Liver (tissue), 9 donors: ENCODE measurements around the gene EBF4. TPM values are rescaled to one million over a fixed set of nuclear protein-coding genes. Genes with fewer than 3 reads are reported as not detected.

ENCODE experiments used
- DNase-seq: peaks from one replicate; pipeline ENCODE4 v3.0.0-alpha.2; 2017; ENCODE audit warnings: low spot score
- H3K27ac ChIP-seq, 2 donors: one replicate each; pipeline ENCODE4 v1.7.0; 2013; ENCODE audit warnings: inconsistent platforms in 2 of 2, low read length in 2 of 2, control low read depth in 1 of 2, low read depth in 1 of 2, mild to moderate bottlenecking in 1 of 2
- H3K27me3 ChIP-seq, 4 donors: one replicate each; pipeline versions ENCODE4 v1.6.1 to v1.7.0; 2013; ENCODE audit warnings: low read length in 3 of 4, inconsistent platforms in 1 of 4, mild to moderate bottlenecking in 1 of 4, moderate library complexity in 1 of 4; ENCODE audit not compliant: control insufficient read depth in 4 of 4, insufficient read depth in 4 of 4
- H3K36me3 ChIP-seq, 4 donors: one replicate each; pipeline versions ENCODE4 v1.6.1 to v1.7.0; 2013; ENCODE audit warnings: low read length in 3 of 4, mild to moderate bottlenecking in 3 of 4, low read depth in 1 of 4, moderate library complexity in 1 of 4; ENCODE audit not compliant: control insufficient read depth in 4 of 4, insufficient read depth in 3 of 4
- H3K4me1 ChIP-seq, 4 donors: one replicate each; pipeline versions ENCODE4 v1.6.1 to v1.7.0; 2013; ENCODE audit warnings: low read length in 3 of 4, mild to moderate bottlenecking in 3 of 4, moderate library complexity in 1 of 4; ENCODE audit not compliant: control insufficient read depth in 4 of 4, insufficient read depth in 4 of 4
- H3K4me3 ChIP-seq, 3 donors: one replicate each; pipeline versions ENCODE4 v1.6.1 to v1.7.0; 2013; ENCODE audit warnings: low read length in 3 of 3, control low read depth in 1 of 3, low read depth in 1 of 3, mild to moderate bottlenecking in 1 of 3
- H3K9ac ChIP-seq, 2 donors: one replicate each; pipeline ENCODE4 v1.7.0; 2013; ENCODE audit warnings: low read length in 2 of 2, mild to moderate bottlenecking in 2 of 2, moderate library complexity in 2 of 2, control low read depth in 1 of 2, low read depth in 1 of 2
- H3K9me3 ChIP-seq, 4 donors: one replicate each; pipeline versions ENCODE4 v1.6.1 to v1.7.0; 2013; ENCODE audit warnings: low read length in 3 of 4; ENCODE audit not compliant: control insufficient read depth in 4 of 4
- EGR1 ChIP-seq, 2 donors: IDR thresholded peaks; 2 replicates each; pipeline ENCODE4 v1.6.1; 2016 to 2018; ENCODE audit warnings: antibody characterized with exemption in 2 of 2, low read depth in 2 of 2
- FOXA1 ChIP-seq: IDR thresholded peaks from 2 replicates; pipeline ENCODE4 v1.6.1; 2016; ENCODE audit warnings: antibody characterized with exemption
- FOXA2 ChIP-seq: IDR thresholded peaks from 2 replicates; pipeline ENCODE4 v1.6.1; 2016; ENCODE audit warnings: antibody characterized with exemption
- GABPA ChIP-seq, 2 donors: IDR thresholded peaks in 1 of 2; conservative IDR thresholded peaks in 1 of 2; 2 replicates each; pipeline ENCODE4 v1.6.1; 2016; ENCODE audit warnings: antibody characterized with exemption in 2 of 2, mild to moderate bottlenecking in 1 of 2, moderate library complexity in 1 of 2
- HNF4G ChIP-seq: IDR thresholded peaks from 2 replicates; pipeline ENCODE4 v1.6.1; 2016; ENCODE audit warnings: antibody characterized with exemption
- NR2F2 ChIP-seq: IDR thresholded peaks from 2 replicates; pipeline ENCODE4 v1.6.1; 2016; ENCODE audit warnings: antibody characterized with exemption
- RAD21 ChIP-seq, 2 donors: IDR thresholded peaks; 2 replicates each; pipeline ENCODE4 v1.6.1; 2016; ENCODE audit warnings: antibody characterized with exemption in 2 of 2, mild to moderate bottlenecking in 2 of 2
- RXRA ChIP-seq, 2 donors: IDR thresholded peaks; 2 replicates each; pipeline ENCODE4 v1.6.1; 2017 to 2018; ENCODE audit warnings: antibody characterized with exemption in 2 of 2, mild to moderate bottlenecking in 1 of 2
- SP1 ChIP-seq: IDR thresholded peaks from 2 replicates; pipeline ENCODE4 v1.6.1; 2018; ENCODE audit warnings: antibody characterized with exemption, mild to moderate bottlenecking
- TAF1 ChIP-seq: conservative IDR thresholded peaks from 2 replicates; pipeline ENCODE4 v1.6.1; 2016; ENCODE audit warnings: antibody characterized with exemption, mild to moderate bottlenecking
- WGBS: extraction: QIAGEN DNeasy Blood & Tissue Kit; methylation state at CpG from one replicate; pipeline ENCODE4 v1.1.7; 2013; 5-methylcytosine and 5-hydroxymethylcytosine counted together
- polyA plus RNA-seq, 2 donors: library from polyadenylated mRNA; stranded (reverse) in 1 of 2; unstranded in 1 of 2; fragments of 200-250 nt in 1 of 2; fragments of >200 nt in 1 of 2; fragmentation: Nextera tagmentation in 1 of 2; extraction: Ambion mirVana in 1 of 2; gene quantifications; one replicate each; pipeline versions ENCODE4 v1.2.1 to v1.2.3, GENCODE V29; 2013 to 2015
- total RNA-seq, 2 donors: library from RNA; depleted of rRNA; stranded (reverse); fragments of >200 nt; gene quantifications; one replicate each; pipeline ENCODE4 v1.2.3, GENCODE V29; 2014
- TF ChIP-seq, protein P1 (sequence below): IDR thresholded peaks from 2 replicates; pipeline ENCODE4 v1.6.1; 2016; ENCODE audit warnings: antibody characterized with exemption
- TF ChIP-seq, protein P2 (sequence below): fragments of 150-350 bp; IDR thresholded peaks from 2 replicates; pipeline ENCODE4 v1.5.1; 2017; ENCODE audit warnings: improper control_type of control experiment, low read depth, low read length; ENCODE audit not compliant: missing input control
- TF ChIP-seq, protein P3 (sequence below): IDR thresholded peaks from 2 replicates; pipeline ENCODE4 v1.6.1; 2016; ENCODE audit warnings: antibody characterized with exemption
- TF ChIP-seq, protein P4 (sequence below): IDR thresholded peaks from 2 replicates; pipeline ENCODE4 v1.6.1; 2016; ENCODE audit warnings: antibody characterized with exemption
- TF ChIP-seq, protein P5 (sequence below): IDR thresholded peaks from 2 replicates; pipeline ENCODE4 v1.6.1; 2016; ENCODE audit warnings: antibody characterized with exemption, mild to moderate bottlenecking
- donor health status: healthy.
- donor health status: healthy.
- donor health status: healthy.
- donor health status: healthy.
- donor health status: healthy.

The EBF4 gene
- total and polyA plus RNA-seq, 4 donors, result 2.3 to 4.0 (median 2.9) TPM

DNA sequence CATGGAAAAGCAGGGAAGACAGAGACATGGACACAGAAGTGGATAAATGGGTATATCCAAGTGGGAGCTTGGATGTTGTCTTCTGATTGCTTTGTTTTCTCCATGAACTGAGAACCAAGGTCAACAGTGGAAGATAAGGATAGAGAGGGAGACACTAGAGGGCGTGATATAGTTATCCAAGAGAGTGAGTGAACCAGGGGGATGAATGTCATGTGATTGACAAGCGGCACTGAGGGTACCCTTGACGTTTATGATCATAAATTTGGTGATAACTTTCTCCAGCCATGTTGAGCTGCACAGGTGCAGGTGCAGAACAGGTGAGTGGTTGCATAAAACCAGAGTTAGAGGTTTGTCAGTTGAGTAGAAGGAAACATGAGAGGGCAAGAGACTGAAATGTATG, 20.7 kb downstream of the EBF4 start:
- H3K36me3 ChIP-seq, result no peaks in the 10 kb centered on the region
- H3K27ac ChIP-seq, result no peak overlapping the region
- no peak overlapping the region for H3K4me3 ChIP-seq
- DNase-seq, result no peak
- H3K27me3 ChIP-seq, result peaks cover 0 to 7% (median 0%) of the 10 kb centered on the region in 4 donors
- H3K9me3 ChIP-seq, result peaks cover 0 to 4% (median 1%) of the 10 kb centered on the region in 4 donors
- no peaks in the 10 kb centered on the region for H3K4me1 ChIP-seq
- H3K9ac ChIP-seq, result no peak overlapping the region
- TF ChIP-seq RAD21 (IDR thresholded peaks at IDR 0.05) (peak; percentile 48 to 74), GABPA (IDR thresholded peaks at IDR 0.05 in 1 of 2, conservative IDR thresholded peaks at IDR 0.05 in 1 of 2) (no peak)
- WGBS, result 22% methylated on average over 3 of the region's 3 CpGs

DNA sequence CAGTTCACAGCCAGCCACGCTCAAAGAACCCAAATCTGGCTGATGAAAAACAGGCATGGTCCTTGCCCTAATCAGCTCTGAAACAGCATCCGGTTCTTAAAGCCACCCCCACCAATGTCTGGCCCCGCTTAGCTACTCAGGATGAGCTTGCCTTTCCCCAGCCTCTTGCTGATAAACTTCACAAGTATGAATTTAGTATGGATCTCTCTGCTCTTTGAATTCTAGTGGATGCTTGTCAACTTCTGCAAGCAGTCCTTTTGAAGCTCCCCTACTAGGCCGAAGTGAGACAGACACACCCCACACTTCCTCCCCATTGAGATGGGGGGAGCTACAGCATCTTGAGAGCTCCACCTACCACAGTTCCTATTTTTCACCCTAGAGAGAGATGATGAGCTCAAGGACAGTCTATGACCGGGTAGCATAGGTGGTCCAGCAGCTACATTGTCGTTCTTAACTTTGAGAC, 36.7 kb downstream of the EBF4 start:
- Histone ChIP-seq H3K27me3 (no peaks in the 10 kb centered on the region), H3K4me1 (no peaks in the 10 kb centered on the region), H3K9me3 (peaks cover 0 to 9% (median 1%) of the 10 kb centered on the region in 4 donors), H3K27ac (no peak overlapping the region), H3K4me3 (no peak overlapping the region), H3K9ac (no peak overlapping the region), H3K36me3 (no peaks in the 10 kb centered on the region)
- TF ChIP-seq, protein P1, sequence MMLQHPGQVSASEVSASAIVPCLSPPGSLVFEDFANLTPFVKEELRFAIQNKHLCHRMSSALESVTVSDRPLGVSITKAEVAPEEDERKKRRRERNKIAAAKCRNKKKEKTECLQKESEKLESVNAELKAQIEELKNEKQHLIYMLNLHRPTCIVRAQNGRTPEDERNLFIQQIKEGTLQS, result no peak
- TF ChIP-seq, protein P2, sequence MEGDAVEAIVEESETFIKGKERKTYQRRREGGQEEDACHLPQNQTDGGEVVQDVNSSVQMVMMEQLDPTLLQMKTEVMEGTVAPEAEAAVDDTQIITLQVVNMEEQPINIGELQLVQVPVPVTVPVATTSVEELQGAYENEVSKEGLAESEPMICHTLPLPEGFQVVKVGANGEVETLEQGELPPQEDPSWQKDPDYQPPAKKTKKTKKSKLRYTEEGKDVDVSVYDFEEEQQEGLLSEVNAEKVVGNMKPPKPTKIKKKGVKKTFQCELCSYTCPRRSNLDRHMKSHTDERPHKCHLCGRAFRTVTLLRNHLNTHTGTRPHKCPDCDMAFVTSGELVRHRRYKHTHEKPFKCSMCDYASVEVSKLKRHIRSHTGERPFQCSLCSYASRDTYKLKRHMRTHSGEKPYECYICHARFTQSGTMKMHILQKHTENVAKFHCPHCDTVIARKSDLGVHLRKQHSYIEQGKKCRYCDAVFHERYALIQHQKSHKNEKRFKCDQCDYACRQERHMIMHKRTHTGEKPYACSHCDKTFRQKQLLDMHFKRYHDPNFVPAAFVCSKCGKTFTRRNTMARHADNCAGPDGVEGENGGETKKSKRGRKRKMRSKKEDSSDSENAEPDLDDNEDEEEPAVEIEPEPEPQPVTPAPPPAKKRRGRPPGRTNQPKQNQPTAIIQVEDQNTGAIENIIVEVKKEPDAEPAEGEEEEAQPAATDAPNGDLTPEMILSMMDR, result no peak
- TF ChIP-seq FOXA1 (no peak), NR2F2 (peak; percentile 20)
- TF ChIP-seq, protein P3, sequence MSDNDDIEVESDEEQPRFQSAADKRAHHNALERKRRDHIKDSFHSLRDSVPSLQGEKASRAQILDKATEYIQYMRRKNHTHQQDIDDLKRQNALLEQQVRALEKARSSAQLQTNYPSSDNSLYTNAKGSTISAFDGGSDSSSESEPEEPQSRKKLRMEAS, result no peak
- no peak for DNase-seq
- 56% methylated on average over 6 of the region's 6 CpGs for WGBS

DNA sequence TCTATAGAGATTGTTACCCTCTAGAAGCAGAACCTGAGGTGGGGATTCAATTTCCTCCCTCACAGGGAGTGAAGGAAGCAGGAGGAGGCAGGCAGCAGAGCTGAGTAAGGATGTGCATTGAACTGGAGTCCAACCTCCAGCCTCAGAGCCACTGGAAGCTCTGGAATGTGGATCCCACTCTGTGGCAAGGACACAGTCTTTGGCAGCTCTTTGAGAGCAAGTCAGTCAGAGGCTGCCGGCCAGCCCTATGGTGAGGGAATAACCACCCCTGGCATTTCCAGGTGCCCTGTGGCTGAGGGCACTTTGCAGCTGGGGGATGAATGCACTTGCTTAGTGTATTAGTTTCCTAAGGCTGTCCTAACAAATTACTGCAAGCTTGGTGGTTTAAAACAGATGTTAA, 37.2 kb downstream of the EBF4 start:
- 65% methylated on average over 1 of the region's 1 CpG for WGBS
- H3K9me3 ChIP-seq, result peaks cover 0 to 9% (median 1%) of the 10 kb centered on the region in 4 donors
- no peaks in the 10 kb centered on the region for H3K4me1 ChIP-seq
- no peaks in the 10 kb centered on the region for H3K27me3 ChIP-seq
- no peak for DNase-seq
- TF ChIP-seq FOXA2 (no peak), HNF4G (no peak), RAD21 (IDR thresholded peaks at IDR 0.05) (no peak), FOXA1 (no peak), EGR1 (IDR thresholded peaks at IDR 0.05; ENCODE audit: low read depth in 2 of 2) (no peak), RXRA (IDR thresholded peaks at IDR 0.05) (no peak), SP1 (no peak), TAF1 (no peak)
- TF ChIP-seq, protein P1, result no peak
- TF ChIP-seq, protein P4, sequence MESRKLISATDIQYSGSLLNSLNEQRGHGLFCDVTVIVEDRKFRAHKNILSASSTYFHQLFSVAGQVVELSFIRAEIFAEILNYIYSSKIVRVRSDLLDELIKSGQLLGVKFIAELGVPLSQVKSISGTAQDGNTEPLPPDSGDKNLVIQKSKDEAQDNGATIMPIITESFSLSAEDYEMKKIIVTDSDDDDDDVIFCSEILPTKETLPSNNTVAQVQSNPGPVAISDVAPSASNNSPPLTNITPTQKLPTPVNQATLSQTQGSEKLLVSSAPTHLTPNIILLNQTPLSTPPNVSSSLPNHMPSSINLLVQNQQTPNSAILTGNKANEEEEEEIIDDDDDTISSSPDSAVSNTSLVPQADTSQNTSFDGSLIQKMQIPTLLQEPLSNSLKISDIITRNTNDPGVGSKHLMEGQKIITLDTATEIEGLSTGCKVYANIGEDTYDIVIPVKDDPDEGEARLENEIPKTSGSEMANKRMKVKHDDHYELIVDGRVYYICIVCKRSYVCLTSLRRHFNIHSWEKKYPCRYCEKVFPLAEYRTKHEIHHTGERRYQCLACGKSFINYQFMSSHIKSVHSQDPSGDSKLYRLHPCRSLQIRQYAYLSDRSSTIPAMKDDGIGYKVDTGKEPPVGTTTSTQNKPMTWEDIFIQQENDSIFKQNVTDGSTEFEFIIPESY, result no peak
- TF ChIP-seq, protein P3, result no peak
- TF ChIP-seq, protein P5, sequence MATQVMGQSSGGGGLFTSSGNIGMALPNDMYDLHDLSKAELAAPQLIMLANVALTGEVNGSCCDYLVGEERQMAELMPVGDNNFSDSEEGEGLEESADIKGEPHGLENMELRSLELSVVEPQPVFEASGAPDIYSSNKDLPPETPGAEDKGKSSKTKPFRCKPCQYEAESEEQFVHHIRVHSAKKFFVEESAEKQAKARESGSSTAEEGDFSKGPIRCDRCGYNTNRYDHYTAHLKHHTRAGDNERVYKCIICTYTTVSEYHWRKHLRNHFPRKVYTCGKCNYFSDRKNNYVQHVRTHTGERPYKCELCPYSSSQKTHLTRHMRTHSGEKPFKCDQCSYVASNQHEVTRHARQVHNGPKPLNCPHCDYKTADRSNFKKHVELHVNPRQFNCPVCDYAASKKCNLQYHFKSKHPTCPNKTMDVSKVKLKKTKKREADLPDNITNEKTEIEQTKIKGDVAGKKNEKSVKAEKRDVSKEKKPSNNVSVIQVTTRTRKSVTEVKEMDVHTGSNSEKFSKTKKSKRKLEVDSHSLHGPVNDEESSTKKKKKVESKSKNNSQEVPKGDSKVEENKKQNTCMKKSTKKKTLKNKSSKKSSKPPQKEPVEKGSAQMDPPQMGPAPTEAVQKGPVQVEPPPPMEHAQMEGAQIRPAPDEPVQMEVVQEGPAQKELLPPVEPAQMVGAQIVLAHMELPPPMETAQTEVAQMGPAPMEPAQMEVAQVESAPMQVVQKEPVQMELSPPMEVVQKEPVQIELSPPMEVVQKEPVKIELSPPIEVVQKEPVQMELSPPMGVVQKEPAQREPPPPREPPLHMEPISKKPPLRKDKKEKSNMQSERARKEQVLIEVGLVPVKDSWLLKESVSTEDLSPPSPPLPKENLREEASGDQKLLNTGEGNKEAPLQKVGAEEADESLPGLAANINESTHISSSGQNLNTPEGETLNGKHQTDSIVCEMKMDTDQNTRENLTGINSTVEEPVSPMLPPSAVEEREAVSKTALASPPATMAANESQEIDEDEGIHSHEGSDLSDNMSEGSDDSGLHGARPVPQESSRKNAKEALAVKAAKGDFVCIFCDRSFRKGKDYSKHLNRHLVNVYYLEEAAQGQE, result no peak
- H3K4me3 ChIP-seq, result no peak overlapping the region
- H3K36me3 ChIP-seq, result no peaks in the 10 kb centered on the region
- no peak overlapping the region for H3K9ac ChIP-seq
- H3K27ac ChIP-seq, result no peak overlapping the region
